BLaER1 (cell line): ENCODE results near the gene COL5A3.

Experiments
- H3K27ac ChIP-seq: shearing (Covaris generic); formaldehyde crosslinking; 2 replicates; pipeline ENCODE4 v1.8.1; 2022
- H3K27me3 ChIP-seq: shearing (Covaris generic); formaldehyde crosslinking; 2 replicates; pipeline ENCODE4 v1.8.1; 2022
- H3K36me3 ChIP-seq: shearing (Covaris generic); formaldehyde crosslinking; 2 replicates; pipeline ENCODE4 v1.8.1; 2022
- H3K4me1 ChIP-seq: shearing (Covaris generic); formaldehyde crosslinking; 2 replicates; pipeline ENCODE4 v1.8.1; 2022
- H3K4me2 ChIP-seq: shearing (Covaris generic); formaldehyde crosslinking; 2 replicates; pipeline ENCODE4 v1.8.1; 2022
- H3K4me3 ChIP-seq: shearing (Covaris generic); formaldehyde crosslinking; 2 replicates; pipeline ENCODE4 v1.8.1; 2022
- H3K9ac ChIP-seq: shearing (Covaris generic); formaldehyde crosslinking; 2 replicates; pipeline ENCODE4 v1.8.1; 2022
- H3K9me3 ChIP-seq: shearing (Covaris generic); formaldehyde crosslinking; 2 replicates; pipeline ENCODE4 v1.8.1; 2022
- H4K20me1 ChIP-seq: shearing (Covaris generic); formaldehyde crosslinking; 2 replicates; pipeline ENCODE4 v1.8.1; 2022
- Cebpa-rat ChIP-seq: shearing (Covaris generic); IDR thresholded peaks from 2 replicates; pipeline ENCODE4 v1.8.1; 2022

COL5A3 gene

GRCh38 chr19:9911524-9912185 lies 98.6 kb downstream of the COL5A3 start:
- H3K27me3 ChIP-seq = peaks cover 57% of the 10 kb centered on the region
- 0 out of 2 replicates have a peak, but pooled peaks cover 4% of the 10 kb centered on the region for H3K4me1 ChIP-seq
- no peak for TF ChIP-seq Cebpa-rat

GRCh38 chr19:9910625-9911024 lies 99.7 kb downstream of the COL5A3 start:
- peaks cover 57% of the 10 kb centered on the region for H3K27me3 ChIP-seq
- peaks cover 30% of the 10 kb centered on the region for H4K20me1 ChIP-seq
- H3K9ac ChIP-seq = no peak overlapping the region
- no peaks in the 10 kb centered on the region for H3K36me3 ChIP-seq
- H3K27ac ChIP-seq = no peak overlapping the region
- H3K4me1 ChIP-seq = 0 out of 2 replicates have a peak, but pooled peaks cover 4% of the 10 kb centered on the region
- no peak overlapping the region for H3K4me2 ChIP-seq
- no peak overlapping the region for H3K4me3 ChIP-seq
- no peaks in the 10 kb centered on the region; the same call in 1 of the 2 replicates for H3K9me3 ChIP-seq
- no peak for TF ChIP-seq Cebpa-rat

More at GRCh38 chr19:9911524-9912185, 98.6 kb downstream of the COL5A3 start:
- Histone ChIP-seq H3K4me3 (no peak overlapping the region), H3K36me3 (no peaks in the 10 kb centered on the region), H3K27ac (no peak overlapping the region), H3K4me2 (no peak overlapping the region), H3K9ac (no peak overlapping the region), H3K9me3 (no peaks in the 10 kb centered on the region; the same call in 1 of the 2 replicates), H4K20me1 (peaks cover 30% of the 10 kb centered on the region)
